ENCODE results near the gene SRCAP.

SRCAP gene

GRCh38 chr16:30656974-30657865 lies 41.8 kb upstream of the SRCAP start:
- H3K27ac ChIP-seq (ENCODE audit: low read depth, low read length): peak overlapping the region; percentile 71

GRCh38 chr16:30657866-30658730 lies 40.9 kb upstream of the SRCAP start, which contains the start of gene FBRS:
Gene FBRS (plus strand): TSS chr16:30658431. CDS start chr16:30659519, 1,088 bp downstream.
- peak within 1 kb of the TSS; percentile 99 for H3K4me3 ChIP-seq (ENCODE audit: low read depth, low read length)
- H3K36me3 ChIP-seq (ENCODE audit: control insufficient read depth, insufficient read depth, low read length): peaks cover 21% of the 10 kb centered on the region
- H3K27me3 ChIP-seq (ENCODE audit: control insufficient read depth, insufficient read depth, low read length): peaks cover 34% of the 10 kb centered on the region
- H3K4me1 ChIP-seq (ENCODE audit: control insufficient read depth, insufficient read depth, low read length): 0 out of 2 replicates have a peak, but pooled peaks cover 3% of the 10 kb centered on the region
- peak within 1 kb of the TSS; percentile 81 for H3K9ac ChIP-seq (ENCODE audit: low read depth, low read length)
- no peaks in the 10 kb centered on the region for H3K9me3 ChIP-seq (ENCODE audit: control insufficient read depth, insufficient read depth, low read length)
- H3K27ac ChIP-seq (ENCODE audit: low read depth, low read length): peak within 1 kb of the TSS; percentile 98

More at GRCh38 chr16:30656974-30657865, 41.8 kb upstream of the SRCAP start:
- Histone ChIP-seq H3K4me1 (ENCODE audit: control insufficient read depth, insufficient read depth, low read length) (0 out of 2 replicates have a peak, but pooled peaks cover 3% of the 10 kb centered on the region), H3K36me3 (ENCODE audit: control insufficient read depth, insufficient read depth, low read length) (peaks cover 12% of the 10 kb centered on the region), H3K4me3 (ENCODE audit: low read depth, low read length) (peak overlapping the region; percentile 64), H3K9me3 (ENCODE audit: control insufficient read depth, insufficient read depth, low read length) (no peaks in the 10 kb centered on the region), H3K27me3 (ENCODE audit: control insufficient read depth, insufficient read depth, low read length) (peaks cover 32% of the 10 kb centered on the region), H3K9ac (ENCODE audit: low read depth, low read length) (no peak overlapping the region)

GRCh38 chr16:30658731-30659506 lies 40.1 kb upstream of the SRCAP start:
- Histone ChIP-seq H3K4me1 (ENCODE audit: control insufficient read depth, insufficient read depth, low read length) (0 out of 2 replicates have a peak, but pooled peaks cover 3% of the 10 kb centered on the region), H3K9ac (ENCODE audit: low read depth, low read length) (peak overlapping the region; percentile 81; the same call in 1 of the 2 replicates), H3K9me3 (ENCODE audit: control insufficient read depth, insufficient read depth, low read length) (no peaks in the 10 kb centered on the region), H3K4me3 (ENCODE audit: low read depth, low read length) (peak overlapping the region; percentile 99), H3K27ac (ENCODE audit: low read depth, low read length) (peak overlapping the region; percentile 98), H3K27me3 (ENCODE audit: control insufficient read depth, insufficient read depth, low read length) (peaks cover 38% of the 10 kb centered on the region), H3K36me3 (ENCODE audit: control insufficient read depth, insufficient read depth, low read length) (peaks cover 26% of the 10 kb centered on the region)

- peaks cover 27% of the 10 kb centered on the region for H3K36me3 ChIP-seq (ENCODE audit: control insufficient read depth, insufficient read depth, low read length)
- no peaks in the 10 kb centered on the region for H3K9me3 ChIP-seq (ENCODE audit: control insufficient read depth, insufficient read depth, low read length)
- peak overlapping the region; percentile 81; the same call in 1 of the 2 replicates for H3K9ac ChIP-seq (ENCODE audit: low read depth, low read length)
- H3K27ac ChIP-seq (ENCODE audit: low read depth, low read length): peak overlapping the region; percentile 98
- H3K27me3 ChIP-seq (ENCODE audit: control insufficient read depth, insufficient read depth, low read length): peaks cover 38% of the 10 kb centered on the region
- H3K4me1 ChIP-seq (ENCODE audit: control insufficient read depth, insufficient read depth, low read length): 0 out of 2 replicates have a peak, but pooled peaks cover 3% of the 10 kb centered on the region
- H3K4me3 ChIP-seq (ENCODE audit: low read depth, low read length): peak overlapping the region; percentile 99
Observed at GRCh38 chr16:30659507-30660423, 39.2 kb upstream of the SRCAP start.

GRCh38 chr16:30660424-30661261 lies 38.3 kb upstream of the SRCAP start:
- H3K27ac ChIP-seq (ENCODE audit: low read depth, low read length): no peak overlapping the region
- H3K36me3 ChIP-seq (ENCODE audit: control insufficient read depth, insufficient read depth, low read length): peaks cover 35% of the 10 kb centered on the region
- 0 out of 2 replicates have a peak, but pooled peaks cover 3% of the 10 kb centered on the region for H3K4me1 ChIP-seq (ENCODE audit: control insufficient read depth, insufficient read depth, low read length)
- peaks cover 45% of the 10 kb centered on the region for H3K27me3 ChIP-seq (ENCODE audit: control insufficient read depth, insufficient read depth, low read length)
- no peak overlapping the region for H3K9ac ChIP-seq (ENCODE audit: low read depth, low read length)
- no peaks in the 10 kb centered on the region for H3K9me3 ChIP-seq (ENCODE audit: control insufficient read depth, insufficient read depth, low read length)
- no peak overlapping the region; the same call in 1 of the 2 replicates for H3K4me3 ChIP-seq (ENCODE audit: low read depth, low read length)

GRCh38 chr16:30662449-30662848 lies 36.5 kb upstream of the SRCAP start:
- no peak overlapping the region for H3K27ac ChIP-seq (ENCODE audit: low read depth, low read length)
- no peaks in the 10 kb centered on the region for H3K9me3 ChIP-seq (ENCODE audit: control insufficient read depth, insufficient read depth, low read length)
- H3K27me3 ChIP-seq (ENCODE audit: control insufficient read depth, insufficient read depth, low read length): peaks cover 59% of the 10 kb centered on the region
- H3K36me3 ChIP-seq (ENCODE audit: control insufficient read depth, insufficient read depth, low read length): peaks cover 44% of the 10 kb centered on the region
- no peak overlapping the region for H3K9ac ChIP-seq (ENCODE audit: low read depth, low read length)
- H3K4me1 ChIP-seq (ENCODE audit: control insufficient read depth, insufficient read depth, low read length): 0 out of 2 replicates have a peak, but pooled peaks cover 3% of the 10 kb centered on the region
- H3K4me3 ChIP-seq (ENCODE audit: low read depth, low read length): no peak overlapping the region

GRCh38 chr16:30663038-30663437 lies 35.9 kb upstream of the SRCAP start:
- Histone ChIP-seq H3K4me3 (ENCODE audit: low read depth, low read length) (no peak overlapping the region), H3K36me3 (ENCODE audit: control insufficient read depth, insufficient read depth, low read length) (peaks cover 50% of the 10 kb centered on the region), H3K27ac (ENCODE audit: low read depth, low read length) (no peak overlapping the region), H3K27me3 (ENCODE audit: control insufficient read depth, insufficient read depth, low read length) (peaks cover 64% of the 10 kb centered on the region), H3K4me1 (ENCODE audit: control insufficient read depth, insufficient read depth, low read length) (0 out of 2 replicates have a peak, but pooled peaks cover 3% of the 10 kb centered on the region), H3K9ac (ENCODE audit: low read depth, low read length) (no peak overlapping the region), H3K9me3 (ENCODE audit: control insufficient read depth, insufficient read depth, low read length) (no peaks in the 10 kb centered on the region)

- H3K4me1 ChIP-seq (ENCODE audit: control insufficient read depth, insufficient read depth, low read length): 0 out of 2 replicates have a peak, but pooled peaks cover 3% of the 10 kb centered on the region
- H3K27ac ChIP-seq (ENCODE audit: low read depth, low read length): no peak overlapping the region
- no peaks in the 10 kb centered on the region for H3K9me3 ChIP-seq (ENCODE audit: control insufficient read depth, insufficient read depth, low read length)
- peaks cover 52% of the 10 kb centered on the region for H3K36me3 ChIP-seq (ENCODE audit: control insufficient read depth, insufficient read depth, low read length)
- H3K27me3 ChIP-seq (ENCODE audit: control insufficient read depth, insufficient read depth, low read length): peaks cover 68% of the 10 kb centered on the region
- H3K9ac ChIP-seq (ENCODE audit: low read depth, low read length): no peak overlapping the region
- no peak overlapping the region for H3K4me3 ChIP-seq (ENCODE audit: low read depth, low read length)
Observed at GRCh38 chr16:30663820-30664219, 35.2 kb upstream of the SRCAP start.

GRCh38 chr16:30664616-30665109 lies 34.3 kb upstream of the SRCAP start:
- Histone ChIP-seq H3K27me3 (ENCODE audit: control insufficient read depth, insufficient read depth, low read length) (peaks cover 72% of the 10 kb centered on the region), H3K4me3 (ENCODE audit: low read depth, low read length) (no peak overlapping the region), H3K4me1 (ENCODE audit: control insufficient read depth, insufficient read depth, low read length) (0 out of 2 replicates have a peak, but pooled peaks cover 3% of the 10 kb centered on the region), H3K27ac (ENCODE audit: low read depth, low read length) (no peak overlapping the region), H3K9me3 (ENCODE audit: control insufficient read depth, insufficient read depth, low read length) (no peaks in the 10 kb centered on the region), H3K9ac (ENCODE audit: low read depth, low read length) (no peak overlapping the region), H3K36me3 (ENCODE audit: control insufficient read depth, insufficient read depth, low read length) (peaks cover 55% of the 10 kb centered on the region)
